Measurements from ENCODE around the gene PPP2R3B. TPM values are rescaled to one million over a fixed set of nuclear protein-coding genes. Genes with fewer than 3 reads are reported as not detected.
A peak's percentile ranks its signal among the peaks of the same experiment; 100 is the strongest.

PPP2R3B gene
- total RNA-seq, 1 donor from 2014 or later = 36.1 TPM

- no peak for TF ChIP-seq CTCF (IDR thresholded peaks at IDR 0.05; ENCODE audit: partially characterized antibody, unreplicated experiment)
- no peak overlapping the region for H3K27ac Mint-ChIP-seq (ENCODE audit: unreplicated experiment)
- peaks cover 18% of the 10 kb centered on the region for H3K9me3 Mint-ChIP-seq (ENCODE audit: unreplicated experiment)
- H3K27me3 Mint-ChIP-seq (ENCODE audit: unreplicated experiment) = peaks cover 8% of the 10 kb centered on the region
- H3K4me1 Mint-ChIP-seq (ENCODE audit: low read depth, unreplicated experiment) = no peaks in the 10 kb centered on the region
- H3K36me3 Mint-ChIP-seq (ENCODE audit: unreplicated experiment) = peaks cover 18% of the 10 kb centered on the region
- DNase-seq = no peak
- H3K4me3 Mint-ChIP-seq (ENCODE audit: unreplicated experiment) = no peak overlapping the region
Measured at GRCh38 chrX:336227-336626, 50.5 kb downstream of the PPP2R3B start.

GRCh38 chrX:335758-336155 lies 51.0 kb downstream of the PPP2R3B start:
- no peak overlapping the region for H3K27ac Mint-ChIP-seq (ENCODE audit: unreplicated experiment)
- peaks cover 18% of the 10 kb centered on the region for H3K9me3 Mint-ChIP-seq (ENCODE audit: unreplicated experiment)

DNA sequence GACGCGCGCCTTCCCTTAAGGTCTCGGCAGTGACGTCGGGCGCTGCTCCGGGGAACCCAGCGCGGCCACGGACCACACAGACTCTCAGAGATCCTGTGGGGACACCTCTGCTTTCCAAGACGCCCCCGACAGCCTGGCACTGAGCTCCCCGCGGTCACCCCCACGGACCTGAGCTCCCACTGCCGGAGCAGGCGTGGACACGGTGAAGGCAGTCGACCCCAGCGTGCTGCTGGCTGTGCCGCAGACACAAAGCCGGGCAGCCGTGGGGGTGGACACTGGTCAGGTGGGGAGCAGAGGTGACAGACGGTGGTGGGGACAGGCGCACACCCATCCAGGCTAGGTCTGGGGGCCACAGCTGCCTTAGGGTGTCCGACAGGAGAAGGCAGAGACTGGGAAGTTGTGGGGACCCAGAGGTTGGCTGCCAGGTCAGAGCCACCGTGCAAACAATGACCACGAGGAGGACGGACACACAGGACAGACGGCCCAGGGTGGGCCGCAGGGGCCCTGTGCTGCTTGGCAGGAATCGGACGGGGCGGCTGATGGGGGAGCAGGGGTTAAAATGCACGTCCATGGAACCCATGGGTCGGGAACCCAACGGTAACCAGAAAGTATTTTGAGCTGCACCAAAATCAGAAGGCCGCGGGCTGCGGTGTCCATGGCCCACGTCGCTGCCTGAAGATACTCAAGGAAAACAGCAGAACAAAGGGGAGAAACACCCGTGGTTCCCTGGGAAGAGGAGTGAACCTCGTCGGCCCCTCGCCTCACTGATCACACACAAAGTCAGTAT lies 51.5 kb downstream of the PPP2R3B start:
- Mint-ChIP-seq H3K4me3 (ENCODE audit: unreplicated experiment) (no peak overlapping the region), H3K36me3 (ENCODE audit: unreplicated experiment) (peaks cover 18% of the 10 kb centered on the region), H3K27ac (ENCODE audit: unreplicated experiment) (no peak overlapping the region), H3K27me3 (ENCODE audit: unreplicated experiment) (peaks cover 7% of the 10 kb centered on the region), H3K9me3 (ENCODE audit: unreplicated experiment) (peaks cover 18% of the 10 kb centered on the region), H3K4me1 (ENCODE audit: low read depth, unreplicated experiment) (no peaks in the 10 kb centered on the region)
- no peak for TF ChIP-seq CTCF (IDR thresholded peaks at IDR 0.05; ENCODE audit: partially characterized antibody, unreplicated experiment)
- peak; percentile 7 for DNase-seq

More at GRCh38 chrX:335758-336155, 51.0 kb downstream of the PPP2R3B start:
- no peak for DNase-seq
- Mint-ChIP-seq H3K4me1 (ENCODE audit: low read depth, unreplicated experiment) (no peaks in the 10 kb centered on the region), H3K36me3 (ENCODE audit: unreplicated experiment) (peaks cover 18% of the 10 kb centered on the region), H3K4me3 (ENCODE audit: unreplicated experiment) (no peak overlapping the region), H3K27me3 (ENCODE audit: unreplicated experiment) (peaks cover 8% of the 10 kb centered on the region)
- no peak for TF ChIP-seq CTCF (IDR thresholded peaks at IDR 0.05; ENCODE audit: partially characterized antibody, unreplicated experiment)

GRCh38 chrX:334331-334891 lies 52.3 kb downstream of the PPP2R3B start:
- Mint-ChIP-seq H3K27ac (ENCODE audit: unreplicated experiment) (no peak overlapping the region), H3K27me3 (ENCODE audit: unreplicated experiment) (peaks cover 7% of the 10 kb centered on the region), H3K4me3 (ENCODE audit: unreplicated experiment) (no peak overlapping the region), H3K36me3 (ENCODE audit: unreplicated experiment) (peaks cover 18% of the 10 kb centered on the region), H3K4me1 (ENCODE audit: low read depth, unreplicated experiment) (no peaks in the 10 kb centered on the region), H3K9me3 (ENCODE audit: unreplicated experiment) (peaks cover 18% of the 10 kb centered on the region)
- TF ChIP-seq CTCF (IDR thresholded peaks at IDR 0.05; ENCODE audit: partially characterized antibody, unreplicated experiment) = no peak
- no peak for DNase-seq
